Panc1 (cell line): ENCODE data around the gene TOE1. TPM values are rescaled to one million over a fixed set of nuclear protein-coding genes. Genes with fewer than 3 reads are reported as not detected.

ENCODE experiments used
- ATAC-seq: fragments of 200-7000 bp; cut with Tn5 transposase; 2 replicates; pipeline ENCODE4 v1.9.1; 2020; ENCODE audit warnings: mild to moderate bottlenecking, moderate library complexity
- BruUV-seq: library from RNA; stranded (reverse); fragments of 400-500 nt; replicated peaks from 2 replicates; lab custom pipeline; 2021; lab: Mats Ljungman, UMichigan
- CTCF ChIA-PET: fragments of 300-600 bp; sonication (Branson Sonifier 250); formaldehyde crosslinking; loops from one replicate; lab custom pipeline; 2022; ENCODE audit warnings: antibody characterized with exemption; lab: Charles Lee
- POLR2A ChIA-PET: fragments of 300-600 bp; sonication (Branson Sonifier 250); formaldehyde crosslinking; loops from one replicate; lab custom pipeline; 2022; ENCODE audit warnings: antibody characterized with exemption; lab: Charles Lee
- DNase-seq: peaks from one replicate; pipeline ENCODE4 v3.0.0-alpha.2; 2010; ENCODE audit warnings: low read depth, low spot score
- H3K27ac ChIP-seq: 2 replicates; pipeline ENCODE4 v1.5.1; 2011; ENCODE audit warnings: mild to moderate bottlenecking, low read length, inconsistent platforms
- H3K27me3 ChIP-seq: fragments of 200-500 bp; sonication (Bioruptor generic); 2 replicates; pipeline ENCODE4 v1.6.0; 2014; ENCODE audit warnings: low read length, inconsistent platforms; ENCODE audit not compliant: control insufficient read depth, insufficient read depth
- H3K36me3 ChIP-seq: fragments of 200-500 bp; sonication (Bioruptor generic); 2 replicates; pipeline ENCODE4 v1.5.1; 2014; ENCODE audit warnings: inconsistent platforms, mild to moderate bottlenecking, low read length, moderate library complexity; ENCODE audit not compliant: control insufficient read depth, insufficient read depth
- H3K4me1 ChIP-seq: 2 replicates; pipeline ENCODE4 v1.5.1; 2011; ENCODE audit warnings: inconsistent platforms, mild to moderate bottlenecking, low read length, moderate library complexity; ENCODE audit not compliant: control insufficient read depth, insufficient read depth
- H3K4me3 ChIP-seq, 2 experiments: 2 replicates each; pipeline ENCODE4 v1.5.1; 2011 to 2012; ENCODE audit warnings: low read depth in 2 of 2, low read length in 2 of 2, mild to moderate bottlenecking in 2 of 2, inconsistent platforms in 1 of 2, moderate library complexity in 1 of 2
- H3K9me3 ChIP-seq: fragments of 200-500 bp; sonication (Bioruptor generic); 2 replicates; pipeline ENCODE4 v1.5.1; 2014; ENCODE audit warnings: low read depth, mild to moderate bottlenecking, inconsistent platforms, low read length, moderate library complexity; ENCODE audit not compliant: control insufficient read depth, insufficient read depth
- POLR2AphosphoS5 ChIP-seq: IDR thresholded peaks from 2 replicates; pipeline ENCODE4 v1.6.1; 2012; ENCODE audit warnings: mild to moderate bottlenecking, low read depth, low read length, moderate library complexity
- REST ChIP-seq, 2 experiments: IDR thresholded peaks; 2 replicates each; pipeline ENCODE4 v1.6.1; 2011 to 2012; ENCODE audit warnings: low read depth in 2 of 2, control low read depth in 1 of 2, low read length in 1 of 2, mild to moderate bottlenecking in 1 of 2, moderate library complexity in 1 of 2; ENCODE audit not compliant: insufficient read depth in 1 of 2
- SIN3A ChIP-seq: IDR thresholded peaks from 2 replicates; pipeline ENCODE4 v1.6.1; 2012; ENCODE audit warnings: low read depth, mild to moderate bottlenecking, low read length, moderate library complexity, borderline replicate concordance; ENCODE audit not compliant: insufficient read depth
- TCF7L2 ChIP-seq: IDR thresholded peaks from 2 replicates; pipeline ENCODE4 v1.6.1; 2011; ENCODE audit warnings: mild to moderate bottlenecking, low read depth, low read length, inconsistent platforms
- in situ Hi-C: cut with HindIII; loops from 2 replicates; pipeline ENCODE4 v1.10.0; 2016; ENCODE audit warnings: low sequenced_read_pairs, low pct_unique_long_range_greater_than_20kb
- intact Hi-C: fragments of 100-400 bp; cut with micrococcal nuclease; formaldehyde crosslinking; loops from one replicate; pipeline ENCODE4 v1.10.0; 2022; ENCODE audit not compliant: unreplicated experiment
- total RNA-seq: library from RNA; stranded (reverse); gene quantifications from one replicate; pipeline ENCODE4 v1.2.1, GENCODE V29; 2021; ENCODE audit not compliant: unreplicated experiment
- TF ChIP-seq, protein P1 (sequence below): fragments of 450-650 bp; IDR thresholded peaks from 2 replicates; pipeline ENCODE4 v1.5.1; 2017; ENCODE audit warnings: mild to moderate bottlenecking

Gene TOE1
- total RNA-seq, 1 experiment from 2014 or later = 14.3 TPM

GRCh38 chr1:45364294-45364693 lies 24.3 kb downstream of the TOE1 start:
- Histone ChIP-seq H3K27me3 (no peaks in the 10 kb centered on the region), H3K9me3 (no peaks in the 10 kb centered on the region), H3K36me3 (no peaks in the 10 kb centered on the region), H3K27ac (no peak overlapping the region), H3K4me1 (no peaks in the 10 kb centered on the region; the same call in 1 of the 2 replicates), H3K4me3 (no peak overlapping the region)
- CTCF ChIA-PET = no interaction called here
- intact Hi-C loops (no loop called here), in situ Hi-C loops (no loop called here)
- DNase-seq = no peak
- ATAC-seq = no peak
- TF ChIP-seq, protein P1, sequence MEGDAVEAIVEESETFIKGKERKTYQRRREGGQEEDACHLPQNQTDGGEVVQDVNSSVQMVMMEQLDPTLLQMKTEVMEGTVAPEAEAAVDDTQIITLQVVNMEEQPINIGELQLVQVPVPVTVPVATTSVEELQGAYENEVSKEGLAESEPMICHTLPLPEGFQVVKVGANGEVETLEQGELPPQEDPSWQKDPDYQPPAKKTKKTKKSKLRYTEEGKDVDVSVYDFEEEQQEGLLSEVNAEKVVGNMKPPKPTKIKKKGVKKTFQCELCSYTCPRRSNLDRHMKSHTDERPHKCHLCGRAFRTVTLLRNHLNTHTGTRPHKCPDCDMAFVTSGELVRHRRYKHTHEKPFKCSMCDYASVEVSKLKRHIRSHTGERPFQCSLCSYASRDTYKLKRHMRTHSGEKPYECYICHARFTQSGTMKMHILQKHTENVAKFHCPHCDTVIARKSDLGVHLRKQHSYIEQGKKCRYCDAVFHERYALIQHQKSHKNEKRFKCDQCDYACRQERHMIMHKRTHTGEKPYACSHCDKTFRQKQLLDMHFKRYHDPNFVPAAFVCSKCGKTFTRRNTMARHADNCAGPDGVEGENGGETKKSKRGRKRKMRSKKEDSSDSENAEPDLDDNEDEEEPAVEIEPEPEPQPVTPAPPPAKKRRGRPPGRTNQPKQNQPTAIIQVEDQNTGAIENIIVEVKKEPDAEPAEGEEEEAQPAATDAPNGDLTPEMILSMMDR = no peak
- TF ChIP-seq POLR2AphosphoS5 (no peak), REST (IDR thresholded peaks at IDR 0.05; ENCODE audit: insufficient read depth in 1 of 2, low read depth in 2 of 2, low read length in 1 of 2) (no peak), TCF7L2 (no peak), SIN3A (no peak)
- no TSS peak for BruUV-seq
- POLR2A ChIA-PET = no interaction called here

- Histone ChIP-seq H3K9me3 (no peaks in the 10 kb centered on the region), H3K4me3 (no peak overlapping the region), H3K36me3 (no peaks in the 10 kb centered on the region), H3K27ac (no peak overlapping the region), H3K27me3 (no peaks in the 10 kb centered on the region), H3K4me1 (no peaks in the 10 kb centered on the region; the same call in 1 of the 2 replicates)
- intact Hi-C loops (no loop called here), in situ Hi-C loops (no loop called here)
- ATAC-seq (no peak), DNase-seq (no peak)
- ChIA-PET CTCF (interaction anchor here (0.7 kb wide), 1 partner anchor 126 kb away, joined by 3 read pairs; no protein-coding TSS in a partner anchor), POLR2A (interaction anchor here (0.7 kb wide), 1 partner anchor 17 kb away, joined by 3 read pairs; no protein-coding TSS in a partner anchor)
- BruUV-seq = no TSS peak
- TF ChIP-seq TCF7L2 (no peak), POLR2AphosphoS5 (no peak), SIN3A (no peak), REST (IDR thresholded peaks at IDR 0.05; ENCODE audit: insufficient read depth in 1 of 2, low read depth in 2 of 2, low read length in 1 of 2) (no peak)
- TF ChIP-seq, protein P1 = no peak
Observed at GRCh38 chr1:45365051-45365450, 25.1 kb downstream of the TOE1 start.
